Measurements from ENCODE around the gene CBX2.

Gene CBX2

GRCh38 chr17:79814127-79814973 lies 36.4 kb downstream of the CBX2 start:
- DNase-seq, result no peak

- DNase-seq, result no peak
These were observed 37.3 kb downstream of the CBX2 start for GRCh38 chr17:79814974-79815835.

GRCh38 chr17:79815836-79816461 lies 38.0 kb downstream of the CBX2 start:
- no peak for DNase-seq

- no peak for DNase-seq
These were observed 40.2 kb downstream of the CBX2 start for GRCh38 chr17:79818026-79818758.

GRCh38 chr17:79819085-79819484 lies 41.1 kb downstream of the CBX2 start:
- no peak for DNase-seq

- DNase-seq, result no peak
These were observed 41.8 kb downstream of the CBX2 start for GRCh38 chr17:79819534-79820276.

- no peak for DNase-seq
These were observed 43.0 kb downstream of the CBX2 start for GRCh38 chr17:79820959-79821330.

- no peak for DNase-seq
These were observed 43.6 kb downstream of the CBX2 start for GRCh38 chr17:79821331-79822095.

- no peak for DNase-seq
These were observed 44.7 kb downstream of the CBX2 start for GRCh38 chr17:79822583-79823124.

- DNase-seq, result no peak
These were observed 46.3 kb downstream of the CBX2 start for GRCh38 chr17:79824234-79824633.

GRCh38 chr17:79824893-79825579 lies 47.1 kb downstream of the CBX2 start:
- no peak for DNase-seq

GRCh38 chr17:79825580-79825921 lies 47.6 kb downstream of the CBX2 start:
- no peak for DNase-seq

- no peak for DNase-seq
These were observed 48.3 kb downstream of the CBX2 start for GRCh38 chr17:79826204-79826680.

- DNase-seq, result no peak
These were observed 49.1 kb downstream of the CBX2 start for GRCh38 chr17:79826841-79827578.

- DNase-seq, result no peak
These were observed 51.1 kb downstream of the CBX2 start for GRCh38 chr17:79829004-79829403.

- DNase-seq, result no peak
These were observed 51.5 kb downstream of the CBX2 start for GRCh38 chr17:79829457-79829856.

GRCh38 chr17:79830303-79830702 lies 52.4 kb downstream of the CBX2 start:
- no peak for DNase-seq

GRCh38 chr17:79830763-79831264 lies 52.9 kb downstream of the CBX2 start:
- no peak for DNase-seq
